Transverse colon (tissue), 4 donors: ENCODE measurements around the gene FGF2. TPM values are rescaled to one million over a fixed set of nuclear protein-coding genes. Genes with fewer than 3 reads are reported as not detected.
"Not testable (repeated sequence)": the region's sequence is repeated elsewhere in the genome, so short reads cannot be mapped to it uniquely, and the experiment has no call there.

Experiments used
- DNase-seq: peaks from one replicate; pipeline ENCODE4 v3.0.0-alpha.2; 2019
- H3K27ac ChIP-seq, 4 donors: fragments of 200-600 bp; sonication (generic); 2 replicates each; pipeline ENCODE4 v1.5.1; 2016 to 2018; ENCODE audit warnings: inconsistent platforms in 4 of 4
- H3K27me3 ChIP-seq: fragments of 200-600 bp; sonication (generic); 2 replicates; pipeline ENCODE4 v1.5.1; 2017; ENCODE audit warnings: inconsistent platforms
- H3K36me3 ChIP-seq, 4 donors: fragments of 200-600 bp; sonication (generic); 2 replicates each; pipeline ENCODE4 v1.5.1; 2017 to 2019; ENCODE audit warnings: inconsistent platforms in 4 of 4
- H3K4me1 ChIP-seq, 4 donors: fragments of 200-600 bp; sonication (generic); 2 replicates each; pipeline ENCODE4 v1.5.1; 2017 to 2020; ENCODE audit warnings: inconsistent platforms in 4 of 4
- H3K4me3 ChIP-seq, 4 donors: fragments of 200-600 bp; sonication (generic); 1 replicate in 1 of 4; 2 replicates in 3 of 4; pipeline versions ENCODE4 v1.5.1 to v1.6.1; 2017 to 2019; ENCODE audit warnings: inconsistent platforms in 4 of 4
- H3K9me3 ChIP-seq, 2 donors: fragments of 200-600 bp; sonication (generic); 2 replicates each; pipeline ENCODE4 v1.5.1; 2017 to 2019; ENCODE audit warnings: inconsistent platforms in 2 of 2
- EP300 ChIP-seq: sonication (generic); formaldehyde crosslinking; IDR thresholded peaks from one replicate; pipeline ENCODE4 v1.6.1; 2017; ENCODE audit warnings: antibody characterized with exemption, low read depth
- POLR2A ChIP-seq: fragments of 450-650 bp; IDR thresholded peaks from one replicate; pipeline ENCODE4 v1.6.1; 2016; ENCODE audit warnings: antibody characterized with exemption, mild to moderate bottlenecking, moderate library complexity
- POLR2AphosphoS5 ChIP-seq, 3 donors: sonication (generic); formaldehyde crosslinking; IDR thresholded peaks; one replicate each; pipeline ENCODE4 v1.6.1; 2016; ENCODE audit warnings: antibody characterized with exemption in 3 of 3
- WGBS, 2 donors: methylation state at CpG; one replicate each; pipeline ENCODE4 v1.1.5; 2018; ENCODE audit warnings: low coverage in 1 of 2; 5-methylcytosine and 5-hydroxymethylcytosine counted together
- in situ Hi-C, 4 donors: fragments of 200-750 bp; cut with MboI; loops; one replicate each; pipeline versions ENCODE4 v1.15.0 to v1.15.1; 2017; ENCODE audit warnings: low sequenced_read_pairs in 3 of 4, low pct_ligation_motif_present in 1 of 4, low pct_unique_long_range_greater_than_20kb in 1 of 4
- intact Hi-C: fragments of 100-400 bp; cut with DNase I; formaldehyde crosslinking; loops from one replicate; pipeline ENCODE4 v1.15.1; 2023; ENCODE audit warnings: low total_unique reads
- total RNA-seq, 4 donors: library from RNA; depleted of rRNA; stranded (reverse); fragments of >200 nt; gene quantifications; one replicate each; pipeline ENCODE4 v1.1.0, GENCODE V29; 2016
- TF ChIP-seq, protein P1 (sequence below), 5 experiments: fragments of 200-600 bp in 3 of 5; fragments of 450-650 bp in 2 of 5; sonication (generic) in 3 of 5; IDR thresholded peaks; 1 replicate in 2 of 5; 2 replicates in 3 of 5; pipeline ENCODE4 v1.5.1; 2016 to 2017; ENCODE audit warnings: antibody characterized with exemption in 5 of 5, inconsistent platforms in 3 of 5, mild to moderate bottlenecking in 2 of 5, moderate library complexity in 1 of 5

FGF2 gene
- total RNA-seq, 4 donors from 2014 or later = 1.9 to 8.6 (median 5.8) TPM

GRCh38 chr4:122928930-122929329 is 102.3 kb downstream of the FGF2 start:
- Histone ChIP-seq H3K27ac (no peak overlapping the region), H3K27me3 (no peaks in the 10 kb centered on the region), H3K4me3 (no peak overlapping the region), H3K9me3 (no peaks in the 10 kb centered on the region), H3K36me3 (peaks cover 0 to 9% (median 0%) of the 10 kb centered on the region in 4 donors), H3K4me1 (peaks cover 0 to 8% (median 3%) of the 10 kb centered on the region in 4 donors)
- DNase-seq = no peak
- no peak for TF ChIP-seq POLR2AphosphoS5 (IDR thresholded peaks at IDR 0.05)
- TF ChIP-seq EP300 = no peak
- TF ChIP-seq, protein P1, sequence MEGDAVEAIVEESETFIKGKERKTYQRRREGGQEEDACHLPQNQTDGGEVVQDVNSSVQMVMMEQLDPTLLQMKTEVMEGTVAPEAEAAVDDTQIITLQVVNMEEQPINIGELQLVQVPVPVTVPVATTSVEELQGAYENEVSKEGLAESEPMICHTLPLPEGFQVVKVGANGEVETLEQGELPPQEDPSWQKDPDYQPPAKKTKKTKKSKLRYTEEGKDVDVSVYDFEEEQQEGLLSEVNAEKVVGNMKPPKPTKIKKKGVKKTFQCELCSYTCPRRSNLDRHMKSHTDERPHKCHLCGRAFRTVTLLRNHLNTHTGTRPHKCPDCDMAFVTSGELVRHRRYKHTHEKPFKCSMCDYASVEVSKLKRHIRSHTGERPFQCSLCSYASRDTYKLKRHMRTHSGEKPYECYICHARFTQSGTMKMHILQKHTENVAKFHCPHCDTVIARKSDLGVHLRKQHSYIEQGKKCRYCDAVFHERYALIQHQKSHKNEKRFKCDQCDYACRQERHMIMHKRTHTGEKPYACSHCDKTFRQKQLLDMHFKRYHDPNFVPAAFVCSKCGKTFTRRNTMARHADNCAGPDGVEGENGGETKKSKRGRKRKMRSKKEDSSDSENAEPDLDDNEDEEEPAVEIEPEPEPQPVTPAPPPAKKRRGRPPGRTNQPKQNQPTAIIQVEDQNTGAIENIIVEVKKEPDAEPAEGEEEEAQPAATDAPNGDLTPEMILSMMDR (IDR thresholded peaks at IDR 0.05) = no peak
- no peak for TF ChIP-seq POLR2A
- in situ Hi-C loops = loop anchor here in 3 of 4 donors (10.0 kb wide), 2 partner anchors 164 to 174 kb away; no protein-coding TSS in a partner anchor
- 78 to 100% methylated on average over 1 of the region's 1 CpG for WGBS, 2 donors
- intact Hi-C loops = loop anchor here (10.0 kb wide), 1 partner anchor 324 kb away; no protein-coding TSS in a partner anchor

- intact Hi-C loops = loop anchor here (5.0 kb wide), 1 partner anchor 174 kb away; no protein-coding TSS in a partner anchor
- no peaks in the 10 kb centered on the region for H3K9me3 ChIP-seq
- H3K4me1 ChIP-seq = no peaks in the 10 kb centered on the region
- H3K36me3 ChIP-seq = peaks cover 0 to 9% (median 0%) of the 10 kb centered on the region in 4 donors
- in situ Hi-C loops = no loop called here
- TF ChIP-seq POLR2A = no peak
- TF ChIP-seq, protein P1 (IDR thresholded peaks at IDR 0.05) = peak; percentile 45 to 65 (median 58)
- TF ChIP-seq EP300 = no peak
- TF ChIP-seq POLR2AphosphoS5 (IDR thresholded peaks at IDR 0.05) = no peak
- H3K27ac ChIP-seq = no peak overlapping the region
- H3K4me3 ChIP-seq = no peak overlapping the region
- no peaks in the 10 kb centered on the region for H3K27me3 ChIP-seq
- DNase-seq = no peak
Measured at GRCh38 chr4:122930862-122931261, 104.2 kb downstream of the FGF2 start.

GRCh38 chr4:122932763-122933162 is 106.1 kb downstream of the FGF2 start:
- no peaks in the 10 kb centered on the region for H3K27me3 ChIP-seq
- no peak for DNase-seq
- H3K4me3 ChIP-seq = no peak overlapping the region
- no peaks in the 10 kb centered on the region for H3K4me1 ChIP-seq
- intact Hi-C loops (loop anchor here (5.0 kb wide), 1 partner anchor 175 kb away; no protein-coding TSS in a partner anchor), in situ Hi-C loops (no loop called here)
- no peaks in the 10 kb centered on the region for H3K9me3 ChIP-seq
- H3K36me3 ChIP-seq = peaks cover 0 to 12% (median 0%) of the 10 kb centered on the region in 4 donors
- H3K27ac ChIP-seq = no peak overlapping the region
- TF ChIP-seq EP300 (no peak), POLR2AphosphoS5 (IDR thresholded peaks at IDR 0.05) (no peak), POLR2A (no peak)
- TF ChIP-seq, protein P1 (IDR thresholded peaks at IDR 0.05) = no peak

GRCh38 chr4:122945136-122945535 is 118.5 kb downstream of the FGF2 start:
- H3K4me1 ChIP-seq, intact Hi-C loops, H3K4me3 ChIP-seq, H3K9me3 ChIP-seq, H3K27ac ChIP-seq, H3K27me3 ChIP-seq, in situ Hi-C loops: not testable (repeated sequence)
- 92 to 100% methylated on average over 3 to 17 of the region's 17 CpGs for WGBS, 2 donors
- peaks cover 0 to 11% (median 0%) of the 10 kb centered on the region in 4 donors for H3K36me3 ChIP-seq
- peak; percentile 37 for DNase-seq

DNA sequence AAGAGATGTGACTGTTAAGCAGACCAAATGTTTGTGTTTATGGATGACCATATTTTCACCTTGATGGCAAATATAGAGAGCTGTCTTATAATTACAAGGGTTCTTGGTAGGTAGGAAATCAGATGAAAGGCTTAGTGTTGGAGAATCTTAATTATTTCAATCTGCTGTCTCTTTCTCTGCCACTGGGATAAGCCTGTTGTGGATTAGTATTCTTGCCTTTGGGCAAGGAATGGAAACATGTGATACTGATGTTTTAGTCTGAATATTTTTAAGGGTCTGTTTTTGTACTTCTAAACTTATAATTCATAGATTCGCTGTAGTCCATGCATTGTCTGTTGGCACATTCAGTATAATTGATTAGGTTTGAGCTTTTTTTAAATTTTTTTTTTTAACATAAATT is 119.5 kb downstream of the FGF2 start:
- H3K27ac ChIP-seq = no peak overlapping the region
- no peak for TF ChIP-seq EP300
- TF ChIP-seq POLR2AphosphoS5 (IDR thresholded peaks at IDR 0.05) = no peak
- TF ChIP-seq, protein P1 (IDR thresholded peaks at IDR 0.05) = no peak
- no peak for TF ChIP-seq POLR2A
- H3K4me1 ChIP-seq = no peaks in the 10 kb centered on the region
- H3K4me3 ChIP-seq = no peak overlapping the region
- WGBS, 2 donors = 90 to 100% methylated on average over 1 of the region's 1 CpG
- no peaks in the 10 kb centered on the region for H3K9me3 ChIP-seq
- in situ Hi-C loops = no loop called here
- intact Hi-C loops = no loop called here
- H3K27me3 ChIP-seq = no peaks in the 10 kb centered on the region
- DNase-seq = no peak
- H3K36me3 ChIP-seq = peaks cover 0 to 11% (median 3%) of the 10 kb centered on the region in 4 donors
